Endothelial cell (in vitro differentiated cells): ENCODE measurements around the gene DCBLD1. TPM values are rescaled to one million over a fixed set of nuclear protein-coding genes. Genes with fewer than 3 reads are reported as not detected.

Experiments
- DNase-seq: peaks from one replicate; pipeline ENCODE4 v3.0.0; 2021; ENCODE audit warnings: low spot score
- H3K27ac Mint-ChIP-seq: one replicate; pipeline ENCODE4 v1.8.0; 2021; ENCODE audit warnings: mixed read lengths, inconsistent platforms; ENCODE audit not compliant: unreplicated experiment
- H3K27me3 Mint-ChIP-seq: one replicate; pipeline ENCODE4 v1.8.0; 2021; ENCODE audit warnings: mild to moderate bottlenecking, moderate library complexity, mixed read lengths, inconsistent platforms; ENCODE audit not compliant: unreplicated experiment
- H3K36me3 Mint-ChIP-seq: one replicate; pipeline ENCODE4 v1.8.0; 2021; ENCODE audit warnings: mild to moderate bottlenecking, low read depth, mixed read lengths, inconsistent platforms; ENCODE audit not compliant: unreplicated experiment
- H3K4me1 Mint-ChIP-seq: one replicate; pipeline ENCODE4 v1.8.0; 2021; ENCODE audit warnings: mild to moderate bottlenecking, mixed read lengths, inconsistent platforms; ENCODE audit not compliant: unreplicated experiment
- H3K4me3 Mint-ChIP-seq: one replicate; pipeline ENCODE4 v1.8.0; 2021; ENCODE audit warnings: mild to moderate bottlenecking, mixed read lengths, inconsistent platforms; ENCODE audit not compliant: unreplicated experiment
- H3K9me3 Mint-ChIP-seq: one replicate; pipeline ENCODE4 v1.8.0; 2021; ENCODE audit warnings: mixed read lengths, inconsistent platforms; ENCODE audit not compliant: unreplicated experiment
- CTCF ChIP-seq: fragments of 200-600 bp; sonication (generic); IDR thresholded peaks from one replicate; pipeline ENCODE4 v1.5.0; 2021; ENCODE audit warnings: antibody characterized with exemption; ENCODE audit not compliant: unreplicated experiment
- total RNA-seq: library from RNA; stranded (reverse); fragmentation: NEBNext Ultra II Directional; extraction: Animal tissue kit (Norgen Biotek cat#: 25700); gene quantifications from one replicate; pipeline ENCODE4 v1.2.1, GENCODE V29; 2021; ENCODE audit not compliant: unreplicated experiment

The DCBLD1 gene
- total RNA-seq, 1 donor from 2014 or later = 203 TPM

- Mint-ChIP-seq H3K27me3 (peaks cover 3% of the 10 kb centered on the region), H3K36me3 (peaks cover 54% of the 10 kb centered on the region), H3K27ac (no peak overlapping the region)
These were observed 56.1 kb downstream of the DCBLD1 start for GRCh38 chr6:117538615-117539014.

GRCh38 chr6:117540670-117541069 lies 58.2 kb downstream of the DCBLD1 start:
- Mint-ChIP-seq H3K4me3 (no peak overlapping the region), H3K27ac (no peak overlapping the region), H3K9me3 (no peaks in the 10 kb centered on the region), H3K27me3 (no peaks in the 10 kb centered on the region), H3K4me1 (peaks cover 23% of the 10 kb centered on the region), H3K36me3 (peaks cover 68% of the 10 kb centered on the region)
- DNase-seq = no peak
- no peak for TF ChIP-seq CTCF

More at GRCh38 chr6:117538615-117539014, 56.1 kb downstream of the DCBLD1 start:
- Mint-ChIP-seq H3K9me3 (no peaks in the 10 kb centered on the region), H3K4me1 (peaks cover 36% of the 10 kb centered on the region), H3K4me3 (peak overlapping the region; percentile 26)
- TF ChIP-seq CTCF = no peak
- no peak for DNase-seq

GRCh38 chr6:117542493-117542892 lies 60.0 kb downstream of the DCBLD1 start:
- H3K36me3 Mint-ChIP-seq = peaks cover 74% of the 10 kb centered on the region

GRCh38 chr6:117544716-117545115 lies 62.2 kb downstream of the DCBLD1 start:
- TF ChIP-seq CTCF = no peak
- H3K36me3 Mint-ChIP-seq = peaks cover 75% of the 10 kb centered on the region
- peaks cover 32% of the 10 kb centered on the region for H3K4me1 Mint-ChIP-seq
- H3K27ac Mint-ChIP-seq = no peak overlapping the region
- no peak for DNase-seq
- H3K4me3 Mint-ChIP-seq = no peak overlapping the region
- H3K27me3 Mint-ChIP-seq = no peaks in the 10 kb centered on the region
- no peaks in the 10 kb centered on the region for H3K9me3 Mint-ChIP-seq

More at GRCh38 chr6:117542493-117542892, 60.0 kb downstream of the DCBLD1 start:
- Mint-ChIP-seq H3K9me3 (no peaks in the 10 kb centered on the region), H3K27me3 (no peaks in the 10 kb centered on the region), H3K27ac (no peak overlapping the region), H3K4me3 (no peak overlapping the region), H3K4me1 (peaks cover 22% of the 10 kb centered on the region)
- DNase-seq = no peak
- TF ChIP-seq CTCF = no peak

- Mint-ChIP-seq H3K4me1 (peaks cover 37% of the 10 kb centered on the region), H3K9me3 (no peaks in the 10 kb centered on the region), H3K27me3 (no peaks in the 10 kb centered on the region), H3K36me3 (peaks cover 71% of the 10 kb centered on the region), H3K4me3 (no peak overlapping the region), H3K27ac (no peak overlapping the region)
- no peak for DNase-seq
- TF ChIP-seq CTCF = no peak
These were observed 62.7 kb downstream of the DCBLD1 start for GRCh38 chr6:117545161-117545595.
